HepG2 (cell line): Measurements from ENCODE around the gene ZNF860. TPM values are rescaled to one million over a fixed set of nuclear protein-coding genes. Genes with fewer than 3 reads are reported as not detected.
A peak's percentile ranks its signal among the peaks of the same experiment; 100 is the strongest.

Source experiments
- ATAC-seq: fragments of 200-7000 bp; cut with Tn5 transposase; 3 replicates; pipeline ENCODE4 v1.9.1; 2020; ENCODE audit warnings: mild to moderate bottlenecking, moderate library complexity
- BruUV-seq: library from RNA; stranded (reverse); fragments of 400-500 nt; replicated peaks from 2 replicates; lab custom pipeline; 2021; lab: Mats Ljungman, UMichigan
- CTCF ChIA-PET: fragments of 300-600 bp; formaldehyde crosslinking; extraction: SDS; loops from one replicate; lab custom pipeline; 2021; ENCODE audit warnings: low total read pairs, inconsistent platforms, low intra/inter-chr PET ratio; lab: Yijun Ruan, JAX
- POLR2A ChIA-PET: fragments of 350-600 bp; sonication (Branson Sonifier 250); formaldehyde crosslinking; loops from one replicate; lab custom pipeline; 2020; ENCODE audit warnings: antibody characterized with exemption, inconsistent platforms; lab: Yijun Ruan, JAX
- DNase-seq: peaks from one replicate; pipeline ENCODE4 v3.0.0-alpha.2; 2015; ENCODE audit warnings: low spot score
- FAIRE-seq: peaks from 3 replicates; lab custom pipeline; 2011; peaks lifted over from hg19 to GRCh38; lab: Jason Lieb, UNC
- H2AFZ ChIP-seq: one replicate; pipeline ENCODE4 v1.6.1; 2011; ENCODE audit warnings: low read length, inconsistent platforms
- H3K27ac ChIP-seq: fragments of 300-600 bp; 3 replicates; pipeline ENCODE4 v1.8.0; 2011; ENCODE audit warnings: mixed run types, mild to moderate bottlenecking, mixed read lengths, low read length, inconsistent platforms; ENCODE audit not compliant: insufficient read depth; ENCODE audit errors: extremely low read length
- H3K27me3 ChIP-seq, 2 experiments: fragments of 200-600 bp in 1 of 2; 2 replicates in 1 of 2; 3 replicates in 1 of 2; pipeline versions ENCODE4 v1.6.0 to v1.8.0; 2011; ENCODE audit warnings: low read length in 2 of 2, mild to moderate bottlenecking in 2 of 2, moderate library complexity in 2 of 2, inconsistent platforms in 1 of 2; ENCODE audit not compliant: insufficient read depth in 2 of 2, control insufficient read depth in 1 of 2
- H3K36me3 ChIP-seq, 2 experiments: fragments of 200-600 bp in 1 of 2; replicated peaks in 1 of 2; 2 replicates in 1 of 2; 3 replicates in 1 of 2; pipeline versions ENCODE4 v1.5.1 to v1.8.0; 2011; ENCODE audit warnings: low read length in 2 of 2, inconsistent platforms in 1 of 2; ENCODE audit not compliant: insufficient read depth in 2 of 2, control insufficient read depth in 1 of 2
- H3K4me1 ChIP-seq: 2 replicates; pipeline ENCODE4 v1.5.1; 2012; ENCODE audit warnings: low read length, inconsistent platforms; ENCODE audit not compliant: insufficient read depth
- H3K4me2 ChIP-seq: 2 replicates; pipeline ENCODE4 v1.6.0; 2011; ENCODE audit warnings: low read depth, low read length, inconsistent platforms
- H3K4me3 ChIP-seq, 3 experiments: fragments of 200-600 bp in 1 of 3; sonication (generic), shearing (Covaris generic) in 1 of 3; replicated peaks in 1 of 3; 2 replicates each; pipeline ENCODE4 v1.5.1; 2011 to 2016; ENCODE audit warnings: low read length in 3 of 3, inconsistent platforms in 2 of 3, low read depth in 2 of 3, mild to moderate bottlenecking in 2 of 3, control low read depth in 1 of 3, mixed read lengths in 1 of 3; ENCODE audit not compliant: insufficient read depth in 1 of 3
- H3K79me2 ChIP-seq: one replicate; pipeline ENCODE4 v1.6.1; 2011; ENCODE audit warnings: low read length, inconsistent platforms; ENCODE audit not compliant: insufficient read depth
- H3K9ac ChIP-seq: 2 replicates; pipeline ENCODE4 v1.6.0; 2011; ENCODE audit warnings: mild to moderate bottlenecking, low read depth, low read length, inconsistent platforms; ENCODE audit not compliant: insufficient read depth
- H3K9me3 ChIP-seq: 2 replicates; pipeline ENCODE4 v1.5.1; 2012; ENCODE audit warnings: mild to moderate bottlenecking, low read length
- H4K20me1 ChIP-seq: 2 replicates; pipeline ENCODE4 v1.6.0; 2011; ENCODE audit warnings: inconsistent platforms, mild to moderate bottlenecking, low read length, moderate library complexity; ENCODE audit not compliant: insufficient read depth
- ARID4A ChIP-seq: sonication (generic); formaldehyde crosslinking; IDR thresholded peaks from 2 replicates; pipeline ENCODE4 v1.5.0; 2020; ENCODE audit warnings: mild to moderate bottlenecking, missing genetic modification reagents, borderline replicate concordance
- ARID5B ChIP-seq: IDR thresholded peaks from 2 replicates; pipeline ENCODE4 v1.4.0; 2020; ENCODE audit warnings: mild to moderate bottlenecking, missing genetic modification reagents
- CTCF ChIP-seq: sonication (generic); formaldehyde crosslinking; IDR thresholded peaks from 2 replicates; pipeline ENCODE4 v1.5.0; 2020; ENCODE audit warnings: mild to moderate bottlenecking, missing genetic modification reagents, moderate library complexity
- DBP ChIP-seq: sonication (generic); formaldehyde crosslinking; IDR thresholded peaks from 2 replicates; pipeline ENCODE4 v1.4.0; 2020; ENCODE audit warnings: missing genetic modification reagents; ENCODE audit errors: not compliant biosample characterization
- LCORL ChIP-seq, 2 experiments: fragments of 450-650 bp in 1 of 2; sonication (generic) in 1 of 2; formaldehyde crosslinking in 1 of 2; IDR thresholded peaks; 2 replicates each; pipeline versions ENCODE4 v1.5.0 to v1.6.1; 2017 to 2020; ENCODE audit warnings: antibody characterized with exemption in 1 of 2, missing genetic modification reagents in 1 of 2
- RAD21 ChIP-seq: fragments of 450-650 bp; formaldehyde crosslinking; IDR thresholded peaks from 2 replicates; pipeline ENCODE4 v1.5.0; 2020; ENCODE audit warnings: mild to moderate bottlenecking
- SOX6 ChIP-seq, 2 experiments: fragments of 450-650 bp in 1 of 2; sonication (generic) in 1 of 2; formaldehyde crosslinking in 1 of 2; IDR thresholded peaks; 2 replicates each; pipeline versions ENCODE4 v1.4.0 to v1.6.1; 2017 to 2020; ENCODE audit warnings: antibody characterized with exemption in 1 of 2, mild to moderate bottlenecking in 1 of 2, missing genetic modification reagents in 1 of 2
- STAG1 ChIP-seq: sonication (generic); formaldehyde crosslinking; IDR thresholded peaks from 2 replicates; pipeline ENCODE4 v1.4.0; 2020; ENCODE audit warnings: missing genetic modification reagents
- ZNF556 ChIP-seq: sonication (generic); formaldehyde crosslinking; IDR thresholded peaks from 2 replicates; pipeline ENCODE4 v1.4.0; 2020; ENCODE audit warnings: mild to moderate bottlenecking, missing genetic modification reagents, borderline replicate concordance
- WGBS: methylation state at CpG from one replicate; pipeline ENCODE4 v1.1.6; 2017; ENCODE audit warnings: low lambda C conversion rate; 5-methylcytosine and 5-hydroxymethylcytosine counted together
- in situ Hi-C: cut with HindIII; loops from 2 replicates; pipeline ENCODE4 v1.10.0; 2017; ENCODE audit warnings: low pct_unique_long_range_greater_than_20kb; ENCODE audit not compliant: extremely low pct_ligation_motif_present
- intact Hi-C: fragments of 100-400 bp; cut with micrococcal nuclease; formaldehyde crosslinking; loops from one replicate; pipeline ENCODE4 v1.10.0; 2022; ENCODE audit not compliant: unreplicated experiment
- polyA plus RNA-seq, 8 experiments: library from polyadenylated mRNA; depleted of rRNA in 3 of 8; stranded (reverse) in 7 of 8; unstranded in 1 of 8; fragments of >200 nt; fragmentation: Illumina TruSeq in 4 of 8; extraction: Trizol in 4 of 8; gene quantifications; 2 replicates each; pipeline versions ENCODE4 v1.2.1 to v1.2.3, GENCODE V29; 2011 to 2016; ENCODE audit warnings: low read depth in 4 of 8, missing spikeins in 1 of 8, mixed read lengths in 1 of 8; ENCODE audit not compliant: insufficient read depth in 1 of 8
- total RNA-seq, 5 experiments: library from RNA; depleted of rRNA; stranded (reverse); fragments of >200 nt; fragmentation: Illumina TruSeq; extraction: Trizol; gene quantifications; 2 replicates each; pipeline ENCODE4 v1.2.3, GENCODE V29; 2016; ENCODE audit warnings: low read depth in 1 of 5

ZNF860 gene
- total and polyA plus RNA-seq, 2 of the 13 experiments (the other 11 are each of a cell fraction or from before 2014, with no cell fraction given) = 0.55 to 0.73 TPM

- no peaks in the 10 kb centered on the region for H3K27me3 ChIP-seq
- in situ Hi-C loops (loop anchor here (5.0 kb wide), 1 partner anchor 123 kb away; no protein-coding TSS in a partner anchor), intact Hi-C loops (loop anchor here (1.0 kb wide), 2 partner anchors 125 to 135 kb away; no protein-coding TSS in a partner anchor)
- ChIA-PET POLR2A (interaction anchor here (1.0 kb wide), 1 partner anchor 87 kb away, joined by 3 read pairs; no protein-coding TSS in a partner anchor), CTCF (interaction anchor here (2.5 kb wide), 1 partner anchor 125 kb away, joined by 28 read pairs; no protein-coding TSS in a partner anchor)
- no peaks in the 10 kb centered on the region for H4K20me1 ChIP-seq
- no peak overlapping the region; a peak in 1 of 6 replicates for H3K4me3 ChIP-seq
- peak overlapping the region; percentile 11; the same call in 1 of the 2 replicates for H3K4me2 ChIP-seq
- peaks cover 19% of the 10 kb centered on the region for H3K4me1 ChIP-seq
- H3K9ac ChIP-seq = no peak overlapping the region
- peak; percentile 52 for DNase-seq
- BruUV-seq = no TSS peak
- no peak overlapping the region for H2AFZ ChIP-seq
- no peaks in the 10 kb centered on the region for H3K36me3 ChIP-seq
- FAIRE-seq = peak; percentile 60
- H3K9me3 ChIP-seq = no peaks in the 10 kb centered on the region
- WGBS = 20% methylated on average over 5 of the region's 5 CpGs
- no peaks in the 10 kb centered on the region for H3K79me2 ChIP-seq
- H3K27ac ChIP-seq = no peak overlapping the region
- ATAC-seq = peak; percentile 85
- TF ChIP-seq RAD21 (CRISPR knock-in tag) = peak; percentile 59; the same call in 1 of the 2 replicates
- no peak for TF ChIP-seq ARID4A (CRISPR knock-in tag)
- TF ChIP-seq SOX6 (IDR thresholded peaks at IDR 0.05) = no peak
- TF ChIP-seq SOX6 (CRISPR knock-in tag; IDR thresholded peaks at IDR 0.05) = peak; percentile 20; the same call in 1 of the 2 replicates
- peak; percentile 74 for TF ChIP-seq CTCF (CRISPR knock-in tag)
- TF ChIP-seq ARID5B (CRISPR knock-in tag) = 0 out of 2 replicates have a peak, but pooled peaks have one; percentile 17
- TF ChIP-seq STAG1 (CRISPR knock-in tag) = peak; percentile 82
- TF ChIP-seq ZNF556 (CRISPR knock-in tag) = no peak
- no peak for TF ChIP-seq LCORL (IDR thresholded peaks at IDR 0.05)
- TF ChIP-seq LCORL (CRISPR knock-in tag; IDR thresholded peaks at IDR 0.05) = 0 out of 2 replicates have a peak, but pooled peaks have one; percentile 11
- no peak for TF ChIP-seq DBP (CRISPR knock-in tag)
Observed at GRCh38 chr3:32018757-32019564, 37.4 kb downstream of the ZNF860 start.
